Endothelial cell of umbilical vein (primary cell): Measurements from ENCODE around the gene AK6.

Experiments used
- CTCF ChIP-seq, 2 donors: IDR thresholded peaks; 1 replicate in 1 of 2; 2 replicates in 1 of 2; pipeline ENCODE4 v1.5.1; 2011; ENCODE audit warnings: low read length in 2 of 2, mild to moderate bottlenecking in 2 of 2, moderate library complexity in 2 of 2, control low read depth in 1 of 2, inconsistent platforms in 1 of 2, low read depth in 1 of 2; ENCODE audit not compliant: insufficient read depth in 1 of 2; ENCODE audit errors: extremely low read depth in 1 of 2
- EZH2 ChIP-seq: IDR thresholded peaks from 2 replicates; pipeline ENCODE4 v1.6.1; 2012; ENCODE audit warnings: borderline replicate concordance, low read depth, mild to moderate bottlenecking, moderate library complexity, low read length, inconsistent platforms; ENCODE audit not compliant: severe bottlenecking
- FOS ChIP-seq: IDR thresholded peaks from 2 replicates; pipeline ENCODE4 v1.6.1; 2011; ENCODE audit warnings: mild to moderate bottlenecking, low read length, moderate library complexity, borderline replicate concordance; ENCODE audit not compliant: insufficient read depth
- GATA2 ChIP-seq: IDR thresholded peaks from 2 replicates; pipeline ENCODE4 v1.7.0; 2011; ENCODE audit warnings: low read depth, mild to moderate bottlenecking, moderate library complexity, mixed read lengths, low read length; ENCODE audit not compliant: insufficient read length, insufficient read depth
- JUN ChIP-seq: IDR thresholded peaks from 2 replicates; pipeline ENCODE4 v1.6.1; 2011; ENCODE audit warnings: borderline replicate concordance, low read depth; ENCODE audit not compliant: insufficient read length, insufficient read depth
- MAX ChIP-seq: IDR thresholded peaks from 2 replicates; pipeline ENCODE4 v1.6.1; 2011; ENCODE audit not compliant: insufficient read depth, insufficient read length
- MYC ChIP-seq: IDR thresholded peaks from one replicate; pipeline ENCODE4 v1.6.1; 2011; ENCODE audit warnings: mild to moderate bottlenecking, low read depth, low read length
- POLR2A ChIP-seq: IDR thresholded peaks from 2 replicates; pipeline ENCODE4 v1.6.1; 2012; ENCODE audit warnings: low read depth, mild to moderate bottlenecking, control low read depth, low read length
- POLR2AphosphoS5 ChIP-seq: IDR thresholded peaks from 2 replicates; pipeline ENCODE4 v1.6.1; 2012; ENCODE audit warnings: low read depth, mild to moderate bottlenecking, control low read depth, low read length, moderate library complexity; ENCODE audit not compliant: insufficient read depth

GRCh38 chr5:69364850-69365249 lies 4.5 kb downstream of the AK6 start:
- TF ChIP-seq CTCF (IDR thresholded peaks at IDR 0.05; ENCODE audit: extremely low read depth in 1 of 2, insufficient read depth in 1 of 2, low read depth in 1 of 2, low read length in 2 of 2) (no peak), POLR2A (no peak), EZH2 (no peak), POLR2AphosphoS5 (no peak), MAX (no peak), GATA2 (no peak), FOS (no peak), MYC (no peak), JUN (no peak)
